Tongue (tissue), 2 donors: ENCODE data around the gene LHB. TPM values are rescaled to one million over a fixed set of nuclear protein-coding genes. Genes with fewer than 3 reads are reported as not detected.
A peak's percentile ranks its signal among the peaks of the same experiment; 100 is the strongest.

Source experiments
- DNase-seq: peaks from one replicate; pipeline ENCODE4 v3.0.0-alpha.2; 2015
- total RNA-seq: library from RNA; depleted of rRNA; stranded (reverse); fragments of >200 nt; gene quantifications from one replicate; pipeline ENCODE4 v1.2.3, GENCODE V29; 2014

Gene LHB
- total RNA-seq, 1 donor from 2014 or later: not detected

DNA sequence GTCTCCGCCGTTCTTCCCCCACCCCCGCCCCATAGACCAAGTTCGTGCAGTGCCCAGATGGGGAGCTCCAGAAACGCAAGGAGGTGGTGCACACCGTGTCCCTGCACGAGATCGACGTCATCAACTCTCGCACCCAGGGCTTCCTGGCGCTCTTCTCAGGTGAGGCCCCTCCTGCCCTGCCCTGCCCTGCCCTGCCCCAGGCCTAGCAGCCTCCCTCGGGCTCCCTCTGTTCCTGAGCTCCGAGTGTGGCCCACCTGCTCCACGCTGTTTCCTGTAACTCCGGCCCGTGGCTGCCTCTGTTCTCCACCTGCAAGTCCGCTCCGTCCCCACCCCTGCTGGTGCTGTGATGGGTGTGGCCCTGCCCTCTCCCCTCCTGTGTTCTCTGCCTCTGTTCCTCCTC is 6.4 kb downstream of the LHB start:
- no peak for DNase-seq

DNA sequence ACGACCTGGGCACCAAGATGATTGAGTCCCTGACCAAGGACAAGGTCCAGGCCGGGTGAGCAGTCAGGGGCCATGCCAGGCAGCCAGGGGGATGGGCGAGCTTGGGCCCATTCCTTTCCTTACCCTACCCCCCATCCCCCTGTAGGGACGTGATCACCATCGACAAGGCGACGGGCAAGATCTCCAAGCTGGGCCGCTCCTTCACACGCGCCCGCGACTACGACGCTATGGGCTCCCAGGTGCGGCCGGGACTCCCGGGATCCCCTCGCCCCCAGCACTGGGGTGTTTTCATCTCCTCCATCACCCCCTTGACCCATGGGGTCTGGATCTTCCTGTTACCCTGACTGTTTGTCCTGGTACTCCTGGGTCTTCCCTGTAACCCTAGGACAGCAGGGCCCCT is 7.1 kb downstream of the LHB start:
- no peak for DNase-seq

DNA sequence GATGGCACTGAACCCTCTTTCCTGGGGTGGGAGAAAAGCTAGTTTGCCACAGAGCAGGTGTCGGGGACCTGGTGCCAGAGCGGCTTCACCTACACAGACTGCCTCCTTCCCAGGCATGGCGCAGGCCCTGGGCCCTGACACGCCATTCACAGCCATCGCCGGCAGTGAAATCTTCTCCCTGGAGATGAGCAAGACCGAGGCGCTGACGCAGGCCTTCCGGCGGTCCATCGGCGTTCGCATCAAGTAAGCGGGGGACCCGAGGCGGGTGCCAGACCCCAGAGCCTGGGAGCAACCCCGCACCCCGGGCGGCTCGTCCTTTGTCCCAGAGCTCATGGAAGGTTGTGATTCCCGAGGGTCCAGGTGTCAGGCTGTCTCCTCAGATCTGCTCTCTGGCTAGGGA is 10.0 kb downstream of the LHB start:
- no peak for DNase-seq

DNA sequence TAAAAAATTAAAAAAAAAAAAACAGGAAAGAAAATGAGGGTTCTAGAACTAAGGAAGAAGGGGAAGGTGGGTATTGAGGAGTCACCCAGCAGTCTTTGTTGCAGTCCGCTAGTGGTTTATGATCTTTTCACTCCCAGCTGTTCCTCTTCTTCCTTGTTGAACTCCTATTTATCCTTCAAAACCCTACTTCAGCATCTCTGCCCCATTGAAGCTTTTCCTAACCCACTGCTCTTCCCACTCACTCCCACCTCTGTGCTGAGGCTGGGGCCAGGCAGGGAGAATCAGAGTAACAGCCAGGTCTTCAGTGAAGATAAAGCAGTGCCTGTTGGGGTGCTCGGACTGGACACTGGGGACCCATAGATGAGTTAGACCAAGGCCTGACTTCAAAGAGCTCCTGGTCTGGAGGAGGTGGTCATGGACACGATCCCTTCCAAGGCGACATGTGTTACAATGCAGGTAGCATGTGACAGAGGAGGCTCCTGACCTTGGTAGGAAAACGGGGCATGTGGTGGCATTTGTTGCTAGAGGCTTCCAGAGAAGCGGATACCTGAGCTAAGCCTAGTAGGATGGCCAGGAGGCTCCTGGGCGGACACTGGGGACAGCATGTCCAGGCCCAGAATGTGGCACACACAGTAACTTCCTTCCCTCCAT is 11.8 kb downstream of the LHB start:
- no peak for DNase-seq

DNA sequence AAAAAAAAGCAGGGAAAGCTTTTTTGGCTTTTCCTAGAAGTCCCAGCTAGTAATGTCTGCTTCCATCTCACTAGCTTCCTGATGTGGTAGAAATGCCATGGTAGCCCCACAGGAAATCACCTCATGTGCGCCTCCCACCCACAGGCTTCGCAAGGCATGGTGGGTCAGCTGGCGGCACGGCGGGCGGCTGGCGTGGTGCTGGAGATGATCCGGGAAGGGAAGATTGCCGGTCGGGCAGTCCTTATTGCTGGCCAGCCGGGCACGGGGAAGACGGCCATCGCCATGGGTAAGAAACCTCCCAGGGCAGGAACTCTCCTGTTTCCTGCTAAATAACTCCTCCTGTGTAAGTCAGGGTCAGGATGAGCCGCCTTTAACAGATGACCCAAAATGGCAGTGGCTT is 12.8 kb downstream of the LHB start:
- DNase-seq: no peak

DNA sequence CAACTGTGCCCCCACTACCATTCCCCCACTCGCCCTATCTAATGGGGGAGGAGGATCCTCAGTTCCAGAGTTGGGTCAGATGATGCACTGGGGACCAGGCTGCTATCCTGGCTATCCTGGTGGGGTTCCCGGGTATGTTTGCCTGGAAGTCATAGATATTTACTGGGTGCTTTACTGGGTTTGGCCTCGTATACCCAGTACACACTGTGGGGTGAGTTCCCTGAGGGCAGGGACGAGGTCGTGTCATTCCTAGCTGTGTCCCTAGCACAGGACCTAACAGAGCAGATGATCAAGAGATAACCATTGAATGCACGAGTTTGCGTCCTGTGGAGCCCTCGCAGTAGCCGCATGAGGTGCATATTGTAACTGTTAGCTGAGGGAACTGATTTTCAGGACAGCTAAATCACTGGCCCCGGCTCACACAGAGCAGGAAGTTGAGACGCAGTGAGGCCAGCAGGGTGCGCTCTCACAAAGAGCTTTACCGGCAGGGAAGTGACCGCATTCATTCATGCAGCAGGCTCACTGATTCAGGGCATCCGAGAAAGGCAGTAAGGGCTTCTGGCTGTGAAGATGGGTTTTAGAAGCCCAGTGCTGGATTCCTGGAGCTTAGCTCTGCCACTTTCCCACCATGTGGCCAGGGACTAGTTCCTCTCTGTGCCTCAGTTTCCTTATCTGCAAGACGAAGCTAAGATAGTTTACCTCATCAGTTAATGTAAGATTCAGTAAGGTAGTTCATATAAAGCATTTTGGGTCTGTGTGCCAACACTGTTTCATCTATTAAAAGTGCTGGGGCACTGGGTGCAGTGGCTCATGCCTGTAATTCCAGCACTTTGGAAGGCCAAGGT is 17.2 kb downstream of the LHB start:
- DNase-seq: peak; percentile 74

DNA sequence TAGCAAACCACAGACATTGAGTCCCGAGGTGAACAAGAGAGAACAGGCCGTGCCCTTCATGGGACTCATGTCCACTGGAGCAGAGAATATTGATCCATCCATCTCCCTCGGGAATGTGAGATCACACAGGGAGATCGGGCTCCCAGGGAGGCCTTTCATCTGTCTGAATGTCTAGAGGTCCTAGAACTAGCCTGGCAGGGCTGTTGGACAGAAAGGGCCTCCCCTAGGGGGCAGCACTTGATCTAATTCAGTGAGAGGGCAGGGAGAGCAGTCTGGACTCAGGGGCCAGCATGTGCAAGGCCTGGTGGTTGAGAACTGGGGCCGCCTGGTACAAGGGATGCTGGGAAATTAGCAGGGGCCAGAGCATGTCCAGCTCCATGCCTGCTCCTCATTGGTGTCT is 18.9 kb downstream of the LHB start:
- no peak for DNase-seq

DNA sequence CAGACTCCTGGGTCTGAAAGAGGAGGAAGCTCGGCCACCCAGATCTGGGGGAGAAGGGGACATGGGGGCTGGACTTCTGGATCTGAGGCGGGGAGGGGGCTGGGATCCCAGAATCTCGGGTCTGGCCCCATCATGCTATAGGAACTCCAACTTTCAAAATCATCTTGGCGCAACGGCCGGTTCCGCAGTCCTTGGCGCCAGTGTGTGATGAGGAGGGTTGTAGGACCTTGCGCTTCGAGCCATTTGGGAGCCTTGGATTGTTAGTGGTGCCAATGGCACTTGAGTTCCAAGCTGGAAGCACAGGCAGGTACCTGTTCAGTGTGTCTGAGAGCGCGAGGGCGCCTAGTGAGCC is 22.9 kb downstream of the LHB start:
- DNase-seq: no peak

DNA sequence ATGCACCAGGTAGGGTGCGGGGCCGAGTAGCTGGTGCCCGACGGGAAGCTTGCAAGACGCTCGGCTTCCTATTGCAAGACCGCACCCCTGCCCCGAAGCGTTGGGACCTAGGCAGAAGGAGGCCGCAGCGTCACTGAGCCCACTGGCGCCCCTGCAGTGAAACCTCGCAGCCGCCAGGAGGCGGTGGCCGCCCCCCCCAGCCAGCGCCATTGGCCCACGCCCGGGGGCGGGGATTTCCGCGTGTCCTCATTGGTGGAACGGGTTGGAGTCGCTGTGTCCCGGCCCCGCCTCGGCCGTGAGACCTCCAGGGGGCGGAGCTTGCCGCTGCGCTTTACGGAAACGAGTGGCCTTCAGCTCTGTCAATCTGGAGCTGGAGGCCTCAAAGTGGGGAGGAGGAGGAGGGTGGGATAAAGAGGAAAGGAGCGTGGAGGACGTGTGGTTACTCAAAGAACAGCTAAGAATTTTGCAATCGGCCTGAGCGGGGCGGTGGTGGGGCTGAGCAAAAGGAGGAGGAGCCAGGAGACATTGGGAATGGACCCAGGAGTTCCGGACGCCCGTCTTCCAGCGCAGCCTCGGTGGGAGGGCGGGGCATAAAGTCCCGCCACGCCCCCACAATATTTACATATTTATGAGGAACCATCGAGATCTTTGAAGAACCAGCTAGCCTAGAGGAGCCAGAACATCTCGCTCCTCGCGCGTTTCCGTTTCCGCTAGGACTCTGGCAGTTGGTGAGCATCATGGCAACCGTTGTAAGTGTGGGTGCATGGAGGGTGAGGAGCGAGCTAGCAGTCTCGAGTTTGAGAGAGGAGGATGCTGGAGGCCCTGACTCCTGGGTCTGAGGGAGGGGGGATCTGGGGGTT is 23.5 kb downstream of the LHB start, which contains the start of the genes GYS1 and RUVBL2:
TSS of gene GYS1 (minus strand) at position 135 of the 860 bp plus-strand sequence. CDS start 197 bp downstream, outside the sequence.
TSS of gene RUVBL2 (plus strand) at position 713 of the 860 bp plus-strand sequence. CDS start at position 738, 25 bp downstream.
- peak; percentile 100 for DNase-seq

DNA sequence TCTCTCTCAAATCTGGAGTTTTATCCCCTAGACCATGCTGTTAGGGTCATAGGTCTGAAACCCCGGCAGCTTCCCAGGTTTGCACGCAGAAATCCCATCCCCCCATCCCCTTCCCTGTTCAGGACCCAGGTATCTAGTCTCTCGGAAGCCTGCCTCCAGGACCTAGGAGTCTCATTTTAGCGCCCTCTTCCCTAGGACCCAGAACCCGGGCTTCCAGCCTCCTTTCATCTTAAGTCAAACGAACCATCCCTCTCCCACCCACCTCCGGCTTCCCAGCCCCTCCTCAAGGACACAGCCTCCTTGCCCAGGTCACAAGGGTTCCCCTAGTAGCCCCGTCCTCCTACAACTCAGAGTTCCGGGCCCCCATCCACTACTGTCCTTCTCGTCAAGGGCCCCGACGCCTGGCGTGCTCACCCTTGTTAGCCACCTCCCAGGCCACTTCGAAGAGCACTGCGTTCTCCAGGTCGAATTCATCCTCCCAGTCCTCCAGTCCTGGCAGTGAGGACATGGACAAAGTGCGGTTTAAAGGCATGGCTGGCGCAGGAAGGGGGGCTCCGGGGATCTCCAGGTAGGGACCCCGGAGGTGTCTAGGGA is 24.2 kb downstream of the LHB start:
- no peak for DNase-seq

DNA sequence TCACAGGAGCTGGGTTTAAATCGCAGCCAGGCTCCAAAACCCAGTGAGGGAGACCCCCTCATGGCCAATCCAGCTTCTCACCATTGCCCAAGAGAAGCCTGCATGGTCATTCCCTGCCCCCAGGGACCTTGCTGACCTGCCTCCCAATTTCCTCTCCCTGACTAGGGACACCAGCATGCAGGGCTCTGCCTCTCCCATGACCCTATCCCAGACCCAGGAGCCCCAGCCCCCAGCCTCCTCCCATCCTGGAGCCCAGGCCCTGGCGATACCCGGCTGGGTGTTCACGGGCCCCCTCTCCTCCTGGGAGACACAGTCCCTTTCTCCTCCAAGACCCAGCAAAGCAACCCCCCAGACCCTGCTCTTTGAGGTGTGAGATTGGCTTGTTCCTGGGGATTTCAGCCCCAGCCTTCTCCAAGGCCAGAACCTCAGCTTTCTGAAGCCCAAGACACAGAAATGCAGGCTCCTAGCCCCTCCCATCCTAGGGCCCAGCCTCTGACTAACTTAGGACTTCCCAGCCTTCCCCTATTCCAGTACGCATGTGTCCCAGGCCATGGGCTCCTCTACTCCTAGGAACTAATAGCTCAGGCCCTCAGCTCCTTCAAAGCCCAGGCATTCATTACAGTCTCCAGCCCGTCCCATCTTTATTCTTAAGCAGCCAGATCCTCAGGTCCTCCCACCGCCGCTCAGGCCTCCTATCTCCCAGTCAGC is 24.9 kb downstream of the LHB start:
- peak; percentile 83 for DNase-seq

DNA sequence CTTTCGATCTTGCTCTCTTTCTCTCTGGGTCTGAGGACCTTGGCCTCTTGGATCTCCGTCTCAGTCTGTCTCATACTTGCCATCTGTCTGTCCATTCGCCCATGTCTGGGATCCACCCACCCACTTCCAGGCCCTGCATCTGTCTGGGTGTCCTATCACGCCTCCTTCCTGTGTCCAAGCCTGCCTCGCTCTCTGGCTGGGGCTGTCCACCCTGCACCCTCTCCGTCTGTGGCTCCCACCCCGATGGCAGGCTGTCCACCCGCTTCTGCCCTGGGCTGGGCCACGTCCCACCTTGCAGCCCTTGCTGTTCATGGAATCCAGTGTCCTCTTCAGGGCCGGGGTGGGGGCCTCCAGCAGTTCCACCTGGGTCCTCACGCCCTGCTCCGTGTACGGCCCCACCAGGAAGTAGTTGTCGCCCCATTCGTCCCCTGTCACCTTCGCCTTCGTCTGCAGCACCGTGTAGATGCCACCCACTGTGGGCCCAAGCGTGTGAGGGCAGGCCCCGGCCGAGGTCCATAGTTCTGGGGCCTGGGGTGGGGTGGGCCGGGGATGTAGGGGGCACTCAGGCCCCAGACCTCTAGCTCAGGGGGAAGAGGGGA is 25.8 kb downstream of the LHB start:
- DNase-seq: no peak

DNA sequence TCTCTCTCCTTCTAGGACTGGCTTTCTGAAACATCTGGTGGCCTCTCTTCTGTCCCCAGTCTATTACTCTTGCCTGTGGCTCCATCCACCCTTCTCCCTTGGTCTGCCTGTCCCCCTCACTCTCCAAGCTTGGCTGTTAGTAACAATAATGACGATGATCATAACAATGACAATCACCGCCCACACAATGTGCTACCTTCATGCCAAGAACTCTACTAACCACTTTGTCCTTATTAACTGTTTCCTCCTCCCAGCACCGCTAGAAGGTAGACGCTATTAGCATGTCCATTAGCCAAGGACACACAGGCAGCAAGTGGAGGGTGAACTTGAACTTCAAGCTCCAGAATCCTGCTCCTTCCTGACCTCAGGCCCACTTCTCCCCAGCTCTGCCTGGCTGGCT is 26.5 kb downstream of the LHB start:
- DNase-seq: no peak

DNA sequence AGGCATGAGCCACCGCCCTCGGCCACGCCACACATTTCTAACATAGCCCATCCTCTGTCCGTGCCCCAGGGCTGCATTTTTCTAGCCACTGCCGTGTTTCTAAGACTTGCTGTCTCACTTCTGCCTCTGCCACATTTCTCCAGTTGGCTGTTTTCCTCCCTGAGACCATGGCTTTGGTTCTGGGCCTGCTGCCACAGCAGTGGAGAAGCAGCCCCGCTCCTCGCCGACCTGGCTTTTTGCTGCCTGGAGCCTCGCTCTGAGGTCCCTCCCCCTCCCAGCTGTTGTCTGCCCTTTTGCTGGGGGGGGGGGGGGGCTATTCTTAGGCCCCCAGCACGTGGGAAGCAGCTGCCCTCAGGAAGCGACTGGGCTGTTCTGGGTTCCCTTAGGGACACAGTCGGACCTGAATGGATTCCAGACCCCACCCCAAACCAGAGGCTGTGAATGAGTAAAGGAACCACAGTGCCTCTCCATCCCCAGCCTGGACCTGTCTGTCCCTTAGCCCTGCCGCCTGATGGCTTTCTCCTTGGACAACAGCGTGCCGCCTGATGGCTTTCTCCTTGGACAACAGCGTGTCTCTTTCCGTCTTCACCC is 27.1 kb downstream of the LHB start:
- DNase-seq: peak; percentile 82

DNA sequence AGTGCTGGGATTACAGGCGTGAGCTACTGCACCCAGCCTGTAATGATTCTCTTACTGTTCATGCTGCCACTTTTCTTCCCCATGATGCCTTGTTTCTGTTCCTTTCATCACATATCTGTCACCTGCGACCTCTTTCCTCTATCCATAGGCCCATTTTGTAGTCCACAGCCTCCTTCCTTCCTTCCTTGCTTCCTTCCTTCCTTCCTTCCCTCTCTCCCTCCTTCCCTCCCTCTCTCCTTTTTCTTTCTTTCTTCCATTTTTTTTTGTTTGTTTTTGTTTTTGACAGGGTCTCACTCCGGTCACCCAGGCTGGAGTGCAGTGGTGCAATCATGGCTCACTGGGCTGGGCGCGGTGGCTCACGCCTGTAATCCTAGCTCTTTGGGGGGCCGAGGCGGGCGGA is 28.0 kb downstream of the LHB start:
- DNase-seq: no peak

DNA sequence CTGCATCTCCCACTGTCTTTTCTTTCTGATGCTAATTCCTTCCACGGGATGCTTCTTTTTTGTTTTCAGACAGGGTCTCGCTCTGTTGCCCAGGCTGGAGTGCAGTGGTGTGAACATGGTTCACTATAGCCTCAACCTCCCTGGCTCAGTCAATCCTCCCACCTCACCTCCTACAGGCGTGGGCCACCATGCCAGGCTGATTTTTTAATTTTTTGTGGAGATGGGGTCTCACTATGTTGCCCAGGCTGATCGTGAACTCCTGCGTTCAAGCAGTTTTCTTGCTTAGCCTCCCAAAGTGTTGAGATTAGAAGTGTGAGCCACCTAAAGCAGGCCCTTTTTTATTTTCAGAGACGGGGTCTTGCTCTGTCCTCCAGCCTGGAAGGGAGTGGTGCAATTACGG is 28.6 kb downstream of the LHB start:
- no peak for DNase-seq

DNA sequence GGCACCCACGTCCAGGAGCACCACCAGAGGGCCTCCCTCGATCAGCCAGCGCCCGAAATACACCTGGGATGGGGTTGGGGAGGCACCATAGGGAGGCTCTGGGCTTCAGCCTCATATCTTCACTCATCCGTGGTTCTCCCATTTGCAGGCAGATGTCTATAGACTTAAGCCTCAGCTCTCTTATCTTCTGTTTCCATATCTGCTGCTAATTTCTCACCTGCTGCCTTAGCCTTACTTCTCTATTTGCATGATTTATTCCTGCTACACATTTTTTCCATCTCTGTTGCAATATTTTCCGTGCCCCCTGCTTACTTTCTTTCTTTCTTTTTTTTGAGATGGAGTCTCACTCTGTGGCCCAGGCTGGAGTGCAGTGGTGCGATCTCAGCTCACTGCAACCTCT is 29.6 kb downstream of the LHB start:
- no peak for DNase-seq

DNA sequence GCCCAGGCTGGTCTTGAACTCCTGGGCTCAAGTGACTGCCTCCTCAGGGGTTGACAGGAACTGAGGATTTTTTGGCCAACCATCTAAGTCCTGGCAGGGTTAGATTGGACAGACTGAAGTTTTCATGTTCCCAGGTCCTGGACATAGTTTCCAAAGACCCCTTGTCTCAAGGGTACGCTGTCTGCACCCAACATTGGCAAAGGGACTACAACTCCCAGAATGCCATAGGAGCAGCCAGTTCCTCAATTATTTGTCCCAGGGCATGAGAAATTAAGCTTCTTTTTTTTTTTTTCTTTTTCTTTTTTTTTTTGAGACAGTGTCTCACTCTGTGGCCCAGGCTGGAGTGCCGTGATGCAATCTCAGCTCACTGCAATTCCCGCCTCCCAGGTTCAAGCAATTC is 30.7 kb downstream of the LHB start:
- DNase-seq: no peak

DNA sequence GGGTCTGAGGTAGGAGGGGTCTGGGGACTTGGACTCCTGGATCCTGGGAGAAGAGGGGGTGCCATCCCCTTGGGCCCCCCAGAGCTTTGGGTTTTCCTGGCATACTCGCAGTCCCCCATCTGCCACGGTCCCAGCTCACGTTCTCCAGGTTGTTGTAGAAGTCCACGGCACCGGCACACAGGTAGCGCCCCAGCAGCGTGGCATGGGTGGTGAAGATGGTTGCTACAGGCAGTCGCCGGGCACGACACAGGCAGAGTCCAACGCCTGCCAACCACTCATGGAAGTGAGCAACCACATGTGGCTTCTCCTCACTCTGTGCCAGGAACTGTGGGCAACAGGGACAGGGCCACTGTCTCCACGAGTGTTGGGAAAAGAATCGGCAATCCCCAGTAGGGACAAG is 31.2 kb downstream of the LHB start:
- DNase-seq: no peak

DNA sequence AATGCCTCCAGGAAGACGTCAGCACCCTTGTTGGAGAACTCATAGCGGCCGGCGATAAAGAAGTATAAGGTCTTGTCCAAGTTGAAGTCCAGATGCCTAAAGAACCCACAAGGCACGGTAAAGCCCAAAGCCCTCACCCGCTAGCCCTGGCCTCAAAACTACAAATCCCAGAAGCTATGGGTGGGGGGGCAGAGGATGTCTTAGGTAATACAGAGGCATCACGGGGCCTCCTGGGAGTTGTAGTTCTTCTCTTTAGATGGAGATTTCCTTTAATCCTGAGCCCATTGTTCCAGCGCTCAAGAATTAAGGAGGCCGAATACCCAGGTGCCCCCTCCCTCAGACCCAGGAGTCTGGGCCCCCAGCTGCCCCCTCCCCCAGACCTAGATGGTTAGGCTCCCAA is 34.6 kb downstream of the LHB start:
- DNase-seq: no peak

DNA sequence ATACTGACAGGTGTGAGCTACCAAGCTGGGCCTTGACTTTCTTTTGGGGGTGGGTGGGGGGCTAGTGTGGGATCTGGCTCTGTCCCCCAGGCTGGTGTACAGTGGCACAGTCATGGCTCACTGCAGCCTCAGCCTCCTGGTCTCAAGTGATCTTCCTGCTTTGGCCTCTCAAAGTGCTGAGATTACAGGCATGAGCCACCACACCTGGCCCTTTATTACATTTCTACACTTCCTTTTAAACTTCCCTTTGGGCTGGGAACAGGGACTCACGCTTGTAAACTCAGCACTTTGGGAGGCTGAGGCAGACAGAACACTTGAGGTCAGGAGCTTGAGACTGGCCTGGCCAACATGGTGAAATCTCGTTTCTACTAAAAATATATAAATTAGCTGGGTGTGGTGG is 39.8 kb downstream of the LHB start:
- DNase-seq: no peak
